ENCODE measurements around the gene METTL23. TPM values are rescaled to one million over a fixed set of nuclear protein-coding genes. Genes with fewer than 3 reads are reported as not detected.

Gene METTL23, protein sequence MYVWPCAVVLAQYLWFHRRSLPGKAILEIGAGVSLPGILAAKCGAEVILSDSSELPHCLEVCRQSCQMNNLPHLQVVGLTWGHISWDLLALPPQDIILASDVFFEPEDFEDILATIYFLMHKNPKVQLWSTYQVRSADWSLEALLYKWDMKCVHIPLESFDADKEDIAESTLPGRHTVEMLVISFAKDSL
- 12.5 and 16.4 TPM in 2 replicates for total RNA-seq

DNA sequence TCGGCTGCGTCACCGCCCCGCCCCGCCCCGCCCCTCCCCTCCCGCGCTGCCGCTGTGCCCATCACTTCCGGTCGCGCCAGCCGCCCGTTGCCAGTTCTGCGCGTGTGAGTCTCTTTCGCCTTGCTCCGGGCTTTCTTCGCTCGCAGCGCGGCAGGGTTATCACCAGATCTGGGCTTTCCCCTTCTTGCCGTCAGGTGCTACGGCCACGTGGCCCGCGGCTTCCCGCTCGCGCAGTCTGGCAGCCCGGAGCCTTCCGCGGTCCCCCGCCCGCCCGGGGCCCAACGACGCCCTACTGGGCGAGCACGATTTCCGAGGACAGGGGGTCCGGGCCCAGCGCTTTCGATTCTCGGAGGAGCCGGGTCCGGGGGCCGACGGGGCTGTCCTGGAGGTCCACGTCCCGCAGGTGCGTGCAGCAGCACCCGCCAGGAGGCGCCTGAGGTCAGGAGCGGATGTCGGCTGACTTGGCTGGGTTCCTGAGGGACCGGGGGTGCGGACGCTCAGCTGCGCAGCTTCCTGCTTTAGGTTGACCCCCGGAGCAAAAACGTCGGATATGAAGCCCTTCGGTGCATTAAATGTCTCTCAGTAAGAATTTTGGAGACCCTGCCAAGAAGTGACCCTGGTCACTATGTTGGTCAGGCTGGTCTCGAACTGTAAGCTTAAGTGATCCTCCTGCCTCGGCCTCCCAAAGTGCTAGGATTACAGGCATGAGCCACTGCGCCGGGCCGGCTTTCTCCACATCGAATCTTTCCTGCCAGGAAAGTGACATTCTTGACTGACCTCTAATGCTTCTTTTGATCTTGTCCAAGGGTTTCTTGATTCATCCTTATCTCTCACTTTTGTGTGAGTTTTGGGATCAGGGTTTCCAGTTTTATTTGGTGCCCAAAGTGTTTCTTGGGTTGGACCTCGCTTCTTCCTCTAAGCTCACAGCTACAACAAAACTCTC is at the start of gene METTL23:
TSS of gene METTL23 (plus strand) at position 64 of the 943 bp plus-strand sequence. CDS start 2,872 bp downstream, outside the sequence.

DNA sequence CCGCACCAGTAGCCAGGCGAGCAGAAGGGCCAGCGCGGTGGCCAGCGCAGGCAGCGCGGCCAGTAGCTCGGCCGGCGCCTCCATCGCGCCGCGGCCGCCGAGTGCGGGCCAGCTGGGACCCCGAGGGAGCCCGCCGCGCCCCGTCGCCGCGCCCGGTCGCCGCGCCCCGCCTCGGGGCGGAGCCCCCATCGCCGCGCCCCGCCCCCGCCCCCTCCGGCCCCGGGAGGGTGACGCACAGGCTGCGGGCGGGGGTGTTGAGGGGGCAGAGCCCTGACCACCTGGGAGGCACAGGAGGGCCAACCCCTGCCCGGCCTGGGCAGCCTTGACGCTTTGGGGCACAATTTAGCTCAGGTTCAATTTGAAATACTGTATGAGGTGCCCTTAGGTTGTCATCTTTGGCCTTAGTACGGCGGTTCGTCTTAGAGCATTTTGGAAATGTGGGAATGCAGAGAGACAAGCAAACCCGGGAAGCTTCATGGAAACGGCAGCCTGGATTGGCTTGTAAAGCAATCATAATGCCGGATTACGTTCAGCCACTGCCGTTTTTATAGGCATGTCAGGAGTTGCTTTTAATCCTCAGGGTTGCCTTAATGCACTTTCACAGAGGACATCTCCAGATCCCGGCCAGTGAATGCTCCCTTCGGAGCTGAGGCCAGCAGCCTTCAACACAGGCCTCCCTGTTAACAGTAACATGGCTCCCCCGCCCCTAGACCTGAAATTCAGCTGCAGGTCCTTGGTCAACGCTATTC is 15.6 kb upstream of the METTL23 start, which contains the start of gene MXRA7:
TSS of gene MXRA7 (minus strand) at position 103 of the 749 bp plus-strand sequence. CDS start at position 84, 19 bp downstream.

DNA sequence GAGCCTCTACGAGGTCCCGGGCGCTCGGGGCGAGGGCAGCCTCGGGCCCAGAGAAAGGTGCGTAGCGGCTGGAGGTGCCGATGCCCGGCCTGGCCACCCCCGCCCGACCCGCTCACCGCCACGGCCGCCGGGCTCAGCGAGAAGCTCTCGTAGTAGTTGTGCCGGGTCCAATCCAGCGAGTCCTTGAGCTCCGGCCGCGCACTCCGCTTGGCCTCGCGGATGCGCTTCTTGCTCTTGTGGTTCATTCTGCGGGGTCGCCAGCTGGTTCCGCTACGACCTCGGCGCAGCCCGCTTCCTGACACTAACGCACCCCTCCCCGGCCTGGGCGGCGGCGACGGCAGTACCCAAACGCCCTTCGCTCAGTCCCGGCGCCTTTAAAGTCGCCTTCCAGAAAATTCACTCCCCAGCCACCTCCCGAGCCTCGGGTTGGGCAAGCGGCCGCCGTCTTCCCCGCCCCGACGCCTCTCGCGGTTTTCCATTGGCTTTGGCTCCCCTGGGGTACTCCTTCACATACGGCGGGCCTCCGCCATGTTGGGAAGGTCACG is 336 bp upstream of the METTL23 start, which contains the start of gene JMJD6:
TSS of gene JMJD6 (minus strand) at position 376 of the 545 bp plus-strand sequence. CDS start at position 245, 131 bp downstream.

DNA sequence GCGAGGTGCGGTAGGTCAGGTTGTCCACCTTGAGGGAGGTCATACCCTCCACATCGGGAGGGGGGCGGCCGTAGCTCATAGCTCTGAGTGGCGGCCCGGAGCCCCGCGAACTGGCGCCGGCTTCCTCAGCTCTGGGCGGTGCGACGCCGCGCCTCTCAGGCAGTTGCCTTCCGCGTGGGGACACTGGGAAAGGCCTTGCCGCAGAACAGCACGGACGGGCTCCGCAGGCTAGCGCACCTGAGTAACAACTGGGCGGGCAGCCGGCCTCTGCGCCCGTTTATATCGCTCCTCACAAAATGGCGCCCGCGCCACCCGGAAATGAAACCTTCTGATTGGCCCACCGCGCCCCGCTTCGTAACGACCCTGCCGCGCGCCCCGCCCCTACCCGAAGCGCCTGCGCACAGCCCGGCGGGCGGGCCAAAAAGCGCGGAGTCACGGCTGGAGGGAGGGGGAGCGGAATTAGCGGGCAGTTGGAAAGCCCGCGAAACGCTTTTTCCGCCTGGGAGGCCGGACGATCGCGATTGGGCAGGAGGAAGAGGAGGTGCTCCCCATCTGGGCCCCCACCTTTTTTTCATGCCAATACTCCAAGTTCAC is 10.5 kb downstream of the METTL23 start, which contains the start of gene SRSF2:
TSS of gene SRSF2 (minus strand) at position 250 of the 594 bp plus-strand sequence. CDS start at position 79, 171 bp downstream.

DNA sequence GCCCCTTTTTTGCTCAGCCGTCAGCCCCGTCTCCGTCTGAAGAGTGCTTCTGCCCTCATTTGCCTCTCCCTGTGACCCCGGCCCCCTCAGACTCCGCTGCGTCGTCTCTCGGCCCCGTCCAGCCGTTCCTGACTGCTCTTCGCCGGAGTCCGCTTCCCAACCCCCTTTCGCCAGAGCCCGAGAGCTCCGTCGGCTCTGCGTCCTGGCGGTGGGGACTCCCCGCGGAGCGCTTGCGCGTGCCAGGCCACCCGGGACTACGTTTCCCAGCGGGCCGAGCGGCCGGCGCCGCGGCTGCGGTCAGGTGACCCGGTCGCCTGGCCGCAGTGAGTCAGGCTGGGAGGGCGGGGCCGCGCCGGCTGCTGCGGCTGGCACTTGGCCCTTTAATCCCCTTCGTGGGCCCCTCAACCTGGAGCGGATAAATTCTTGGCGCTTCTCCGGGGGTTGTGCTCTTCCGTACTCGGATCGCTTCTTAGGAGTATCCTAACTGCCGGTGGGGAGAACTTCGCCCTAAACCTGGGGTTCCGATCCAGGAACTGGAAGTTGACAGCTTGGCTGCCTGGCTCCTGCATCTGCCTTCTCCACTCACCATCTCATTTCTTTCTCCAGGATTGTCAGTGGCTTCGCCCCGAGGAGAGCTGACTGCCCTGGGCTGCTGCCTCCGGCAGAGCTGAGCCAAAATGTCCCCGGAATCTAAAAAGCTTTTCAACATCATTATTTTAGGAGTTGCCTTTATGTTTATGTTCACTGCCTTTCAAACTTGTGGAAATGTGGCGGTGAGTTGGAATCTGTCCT is 11.2 kb downstream of the METTL23 start, which contains the start of gene MFSD11:
TSS of gene MFSD11 (plus strand) at position 444 of the 792 bp plus-strand sequence. CDS start at position 678, 234 bp downstream.

Other genes with a start within 250 kb of the METTL23 start
- gene RHBDF2, start 225.4 kb upstream of the METTL23 start, total RNA-seq: 1.1 and 3.0 TPM in 2 replicates
- gene CYGB, start 189.1 kb upstream of the METTL23 start, total RNA-seq: 65.3 and 86.2 TPM in 2 replicates
- 8.0 and 11.2 TPM in 2 replicates for gene PRCD, start 186.8 kb upstream of the METTL23 start, total RNA-seq
- 1.0 and 1.4 TPM in 2 replicates for gene ST6GALNAC2, start 141.0 kb upstream of the METTL23 start, total RNA-seq
- not detected in 2 replicates for gene ST6GALNAC1, start 83.1 kb upstream of the METTL23 start, total RNA-seq
- 107 and 145 TPM in 2 replicates for gene MXRA7, start 15.9 kb upstream of the METTL23 start, total RNA-seq
- gene JMJD6, start 233 bp upstream of the METTL23 start, total RNA-seq: 10.7 and 13.7 TPM in 2 replicates
- gene SRSF2, start 10.5 kb downstream of the METTL23 start, total RNA-seq: 91.3 and 148 TPM in 2 replicates
- gene MFSD11, start 11.3 kb downstream of the METTL23 start, total RNA-seq: 23.1 and 25.1 TPM in 2 replicates
- 0.32 and 0.77 TPM in 2 replicates for gene MGAT5B, start 141.6 kb downstream of the METTL23 start, total RNA-seq